Stimulated activated CD4-positive, alpha-beta T cell treated with anti-CD3 and anti-CD28 coated beads, Interleukin-12 subunit alpha, Interleukin-12 subunit beta, amount 100 ng/mL, for 4 hours (primary cell): ENCODE data around the gene CTNNA2.
"Not testable (repeated sequence)": the region's sequence is repeated elsewhere in the genome, so short reads cannot be mapped to it uniquely, and the experiment has no call there.

ENCODE experiments used
- DNase-seq: peaks from one replicate; pipeline ENCODE4 v3.0.0-alpha.2; 2020

CTNNA2 gene

GRCh38 chr2:80053522-80054345, 540.9 kb downstream of the CTNNA2 start:
- DNase-seq: no peak

- DNase-seq: no peak
These were observed 541.5 kb downstream of the CTNNA2 start for GRCh38 chr2:80054346-80054675.

DNA sequence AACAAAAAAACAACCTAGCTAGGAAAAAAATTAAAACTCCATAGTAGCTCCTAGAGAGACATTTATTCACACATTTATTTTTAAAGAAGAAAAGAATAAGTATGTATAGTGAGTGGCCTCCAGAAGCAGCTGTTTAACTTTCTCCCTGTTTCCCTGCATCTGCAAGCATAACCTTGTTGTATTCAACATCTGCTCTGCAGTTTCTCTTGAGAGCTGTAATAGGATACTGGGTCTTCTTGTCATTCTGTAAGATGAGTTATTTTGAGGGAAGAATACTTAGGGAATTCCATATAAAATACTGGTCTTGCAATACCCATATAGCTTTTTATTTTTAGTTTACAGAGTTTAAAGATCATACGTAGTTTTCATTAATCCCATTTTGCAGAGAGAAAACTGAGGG, 545.1 kb downstream of the CTNNA2 start:
- no peak for DNase-seq

GRCh38 chr2:80058562-80058961, 545.7 kb downstream of the CTNNA2 start:
- DNase-seq: no peak

GRCh38 chr2:80059447-80059846, 546.6 kb downstream of the CTNNA2 start:
- DNase-seq: no peak

DNA sequence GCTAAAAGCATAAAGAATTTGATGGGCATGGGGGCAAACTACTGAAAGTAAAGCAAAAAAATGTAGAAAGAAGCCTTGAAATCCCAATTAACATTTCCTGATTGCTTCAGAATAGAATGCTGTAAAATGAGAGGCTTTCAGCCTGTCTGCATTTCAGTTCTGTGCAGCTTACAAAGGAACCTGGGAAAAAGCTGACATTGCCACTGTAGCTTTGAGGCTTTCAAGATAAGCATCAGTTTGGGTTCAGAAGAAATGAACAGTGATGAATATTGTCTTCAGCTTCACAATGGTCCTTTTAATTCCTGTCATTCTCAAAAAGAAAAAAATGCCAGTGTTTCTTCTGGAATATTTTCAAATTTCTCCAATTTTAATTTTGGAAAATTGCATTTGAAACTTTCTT, 549.0 kb downstream of the CTNNA2 start:
- DNase-seq: no peak

GRCh38 chr2:80062298-80062697, 549.4 kb downstream of the CTNNA2 start:
- no peak for DNase-seq

GRCh38 chr2:80068038-80068731, 555.3 kb downstream of the CTNNA2 start:
- no peak for DNase-seq

DNA sequence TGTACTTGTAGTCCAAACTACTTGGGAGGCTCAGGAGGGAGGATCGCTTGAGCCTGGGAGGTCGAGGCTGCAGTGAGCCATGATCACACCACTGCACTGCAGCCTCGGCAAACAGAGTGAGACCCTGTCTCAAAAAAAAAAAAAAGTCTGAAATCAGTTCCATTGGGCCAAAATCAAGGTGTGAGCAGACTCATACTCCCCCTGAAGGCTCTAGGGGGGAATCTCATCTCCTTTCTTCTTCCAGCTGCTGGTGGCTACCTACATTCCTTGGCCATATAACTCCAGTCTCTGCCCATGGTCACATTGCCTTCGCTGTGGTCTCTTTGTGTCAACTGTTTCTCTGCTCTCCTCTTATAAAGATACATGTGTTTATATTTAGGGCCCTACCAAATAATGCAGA, 557.7 kb downstream of the CTNNA2 start:
- DNase-seq: no peak

DNA sequence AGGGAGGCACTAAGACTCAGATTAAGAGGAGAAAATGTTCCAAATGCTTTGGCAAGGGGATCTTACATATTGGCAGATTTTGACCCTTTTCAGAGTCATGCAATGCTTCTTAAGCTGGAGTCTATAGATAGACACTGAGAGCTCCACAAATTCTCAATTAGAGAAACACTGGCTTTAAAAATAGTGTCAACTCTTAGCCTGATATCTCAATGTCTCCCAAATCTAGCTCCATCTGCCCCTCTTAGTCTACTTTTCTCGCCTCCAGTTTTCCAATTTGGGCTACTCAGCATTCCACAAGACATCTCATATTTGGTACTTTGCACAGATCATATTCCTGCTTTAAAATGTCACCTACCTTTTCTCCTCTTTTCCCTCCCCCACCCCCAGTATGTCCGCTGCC, 559.1 kb downstream of the CTNNA2 start:
- DNase-seq: no peak

GRCh38 chr2:80073134-80073561, 560.3 kb downstream of the CTNNA2 start:
- DNase-seq: no peak

DNA sequence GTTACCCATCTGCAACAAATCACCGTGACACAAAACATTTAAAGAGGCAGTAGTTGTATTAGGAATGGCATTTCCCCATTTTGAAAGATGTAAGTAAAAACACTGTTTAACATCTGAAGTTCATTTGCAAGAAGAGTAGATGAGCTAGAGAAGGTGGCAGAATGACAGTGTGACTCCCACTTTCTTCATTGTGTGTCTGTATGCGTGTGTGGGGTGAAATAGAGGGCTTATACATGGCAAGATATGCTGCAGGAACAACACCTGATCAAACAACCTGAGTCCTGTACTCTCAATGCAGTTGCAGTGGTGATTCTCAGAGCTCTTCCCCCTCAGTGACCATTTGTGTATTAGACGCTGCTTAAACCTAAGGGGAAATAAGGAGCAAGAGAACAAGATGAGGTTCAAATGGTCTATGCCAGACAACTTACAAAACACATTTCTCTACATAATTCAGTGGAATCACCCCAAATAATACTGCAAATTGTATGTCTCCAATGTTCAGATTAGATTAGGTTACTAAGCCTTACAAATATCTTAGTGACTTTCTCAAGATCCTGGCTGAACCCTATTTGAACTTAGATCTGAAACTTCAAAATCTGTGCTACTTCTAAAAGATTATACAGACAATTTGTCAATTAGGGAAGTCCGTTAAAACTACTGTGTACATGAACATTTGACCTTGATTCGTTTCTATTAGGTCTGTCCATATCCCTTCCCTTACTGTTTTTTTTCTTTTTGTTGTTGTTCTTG, 561.6 kb downstream of the CTNNA2 start:
- no peak for DNase-seq

- DNase-seq: no peak
These were observed 562.9 kb downstream of the CTNNA2 start for GRCh38 chr2:80075719-80076118.

- DNase-seq: no peak
These were observed 565.6 kb downstream of the CTNNA2 start for GRCh38 chr2:80078290-80079036.

DNA sequence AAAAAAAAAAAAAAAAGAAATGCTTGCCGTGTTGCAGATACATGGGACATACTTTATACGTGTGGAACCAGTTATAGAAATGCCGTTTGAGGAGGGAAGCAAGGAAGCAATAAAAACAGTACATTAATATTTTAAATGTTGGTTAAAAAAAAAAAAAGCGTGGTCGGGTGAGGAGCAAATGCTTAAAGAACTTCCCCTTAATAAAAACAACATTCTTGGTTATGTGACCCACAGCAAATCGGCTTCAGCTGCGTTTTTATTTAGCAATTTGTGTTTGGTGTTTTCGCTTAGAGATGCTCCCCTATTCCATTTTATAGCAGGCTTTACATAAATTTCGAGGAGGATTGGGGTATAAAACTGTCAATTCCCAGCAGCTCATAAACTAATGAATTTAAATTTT, 568.1 kb downstream of the CTNNA2 start:
- DNase-seq: no peak

- no peak for DNase-seq
These were observed 574.0 kb downstream of the CTNNA2 start for GRCh38 chr2:80086831-80087230.

DNA sequence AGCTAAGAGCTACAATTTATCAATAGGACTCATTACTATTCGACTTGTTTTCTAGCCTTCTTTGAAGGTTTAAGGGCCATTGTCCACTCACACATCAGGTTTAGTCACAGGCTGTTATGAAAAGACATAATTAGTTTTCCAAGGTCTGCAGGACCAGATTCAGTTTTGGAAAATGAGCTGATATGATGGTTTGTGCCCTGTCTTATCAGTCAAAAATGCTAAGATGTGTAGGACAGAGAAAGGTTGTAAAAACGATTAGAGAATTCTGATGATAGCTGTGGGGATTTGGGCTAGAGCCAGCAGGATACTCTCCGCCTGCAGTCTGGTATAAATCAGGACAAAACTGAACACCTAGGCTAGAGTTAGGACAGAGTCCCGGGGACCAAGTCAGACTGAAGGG, 578.4 kb downstream of the CTNNA2 start:
- no peak for DNase-seq

DNA sequence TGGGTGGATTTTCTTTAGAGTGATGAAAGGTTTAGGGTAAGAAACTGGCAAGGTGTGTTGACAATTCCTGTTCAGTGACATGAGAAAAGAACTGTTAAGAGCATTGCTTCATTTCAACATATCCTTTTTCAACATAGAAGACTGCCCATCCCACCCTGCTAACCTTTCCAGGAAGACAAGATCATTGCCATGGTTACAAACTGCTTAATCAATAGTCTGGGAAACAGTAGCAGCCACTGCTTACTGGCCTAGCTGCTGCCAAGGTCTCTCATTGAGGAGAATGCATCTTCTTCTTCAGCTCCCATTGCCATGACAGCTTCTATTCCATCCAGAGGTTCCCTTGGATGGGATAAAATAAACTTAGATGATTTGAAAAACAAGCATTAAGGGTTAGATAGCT, 579.6 kb downstream of the CTNNA2 start:
- DNase-seq: no peak

DNA sequence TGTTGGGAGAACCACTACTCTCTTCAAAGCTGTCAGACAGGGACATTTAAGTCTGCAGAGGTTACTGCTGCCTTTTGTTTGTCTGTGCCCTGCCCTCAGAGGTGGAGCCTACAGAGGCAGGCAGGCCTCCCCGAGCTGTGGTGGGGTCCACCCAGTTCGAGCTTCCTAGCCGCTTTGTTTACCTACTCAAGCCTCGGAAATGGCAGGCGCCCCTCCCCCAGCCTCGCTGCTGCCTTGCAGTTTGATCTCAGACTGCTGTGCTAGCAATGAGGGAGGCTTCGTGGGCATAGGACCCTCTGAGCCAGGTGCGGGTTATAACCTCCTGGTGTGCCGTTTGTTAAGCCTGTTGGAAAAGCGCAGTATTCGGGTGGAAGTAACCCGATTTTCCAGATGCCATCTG, 585.7 kb downstream of the CTNNA2 start:
- not testable (repeated sequence) for DNase-seq

DNA sequence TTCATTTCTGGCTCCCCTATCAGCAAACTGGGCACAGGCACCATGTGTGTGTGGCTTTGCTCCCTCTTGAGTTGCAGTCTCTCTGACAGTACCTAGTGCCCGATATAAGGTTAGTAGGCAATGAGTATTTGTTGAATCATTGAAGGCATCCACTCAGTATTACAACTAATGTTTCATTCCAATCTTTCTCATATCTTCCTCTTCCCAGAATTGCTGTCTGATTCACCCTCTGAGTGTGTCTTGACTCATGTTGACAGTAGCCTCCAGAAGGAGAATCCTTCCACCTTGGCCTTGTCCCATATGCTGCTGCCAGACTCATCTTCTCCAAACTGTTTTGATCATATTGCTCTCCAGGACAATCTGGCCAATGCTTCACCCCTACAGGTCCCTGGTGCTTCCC, 589.2 kb downstream of the CTNNA2 start:
- DNase-seq: no peak

GRCh38 chr2:80105015-80105640, 592.3 kb downstream of the CTNNA2 start:
- DNase-seq: no peak

DNA sequence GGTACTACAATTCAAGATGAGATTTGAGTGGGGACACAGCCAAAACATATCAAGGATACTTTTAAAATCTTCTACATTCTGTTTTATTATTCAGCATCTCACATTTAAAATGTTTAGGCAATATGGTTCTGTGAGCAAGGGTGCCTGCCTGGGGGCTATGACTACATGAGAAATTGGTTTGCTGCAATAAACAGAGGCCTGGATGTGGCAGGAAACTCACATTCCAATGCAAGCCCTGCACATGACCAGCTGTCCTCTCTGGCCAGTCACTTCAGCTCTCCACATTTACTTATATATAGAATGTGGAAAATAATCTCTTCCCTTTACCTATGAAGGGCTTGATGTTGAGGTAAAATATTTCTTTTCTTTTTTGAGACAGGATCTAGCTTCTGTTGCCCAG, 598.3 kb downstream of the CTNNA2 start:
- DNase-seq: no peak

GRCh38 chr2:80112790-80113189, 599.9 kb downstream of the CTNNA2 start:
- DNase-seq: no peak
